Ovary (tissue), 3 donors: ENCODE data around the gene MRPL38.

Experiments used
- EP300 ChIP-seq: sonication (generic); formaldehyde crosslinking; IDR thresholded peaks from one replicate; pipeline ENCODE4 v1.6.1; 2017; ENCODE audit warnings: antibody characterized with exemption
- POLR2A ChIP-seq: fragments of 450-650 bp; IDR thresholded peaks from one replicate; pipeline ENCODE4 v1.6.1; 2017; ENCODE audit warnings: antibody characterized with exemption, mild to moderate bottlenecking, moderate library complexity
- TF ChIP-seq, protein P1 (sequence below), 3 donors: fragments of 450-650 bp in 2 of 3; fragments of 200-600 bp in 1 of 3; IDR thresholded peaks; one replicate each; pipeline versions ENCODE4 v1.5.1 to v1.8.0; 2016 to 2022; ENCODE audit warnings: antibody characterized with exemption in 3 of 3, mild to moderate bottlenecking in 1 of 3
- donor health status: DM: no; HTN: no; CAD: no.

DNA sequence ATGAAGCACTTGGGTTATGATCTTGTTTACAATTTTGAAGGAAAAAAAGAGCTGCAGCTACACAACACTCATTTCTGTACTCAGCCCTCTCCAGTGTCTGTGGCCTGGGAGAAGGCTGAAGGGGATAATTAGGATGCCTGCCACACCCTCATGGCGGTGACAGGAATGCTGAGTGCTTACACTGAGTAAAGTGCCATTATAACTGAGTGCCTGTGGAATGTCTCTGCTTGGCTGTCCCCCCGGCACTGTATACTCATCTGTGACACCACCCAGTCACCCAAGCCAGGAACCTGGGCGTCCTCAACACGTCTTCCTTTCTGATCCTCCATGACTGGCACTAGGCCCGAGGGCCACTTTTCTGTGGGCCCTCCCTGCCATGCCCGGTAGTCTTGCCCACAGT, 3.5 kb upstream of the MRPL38 start:
- TF ChIP-seq, protein P1, sequence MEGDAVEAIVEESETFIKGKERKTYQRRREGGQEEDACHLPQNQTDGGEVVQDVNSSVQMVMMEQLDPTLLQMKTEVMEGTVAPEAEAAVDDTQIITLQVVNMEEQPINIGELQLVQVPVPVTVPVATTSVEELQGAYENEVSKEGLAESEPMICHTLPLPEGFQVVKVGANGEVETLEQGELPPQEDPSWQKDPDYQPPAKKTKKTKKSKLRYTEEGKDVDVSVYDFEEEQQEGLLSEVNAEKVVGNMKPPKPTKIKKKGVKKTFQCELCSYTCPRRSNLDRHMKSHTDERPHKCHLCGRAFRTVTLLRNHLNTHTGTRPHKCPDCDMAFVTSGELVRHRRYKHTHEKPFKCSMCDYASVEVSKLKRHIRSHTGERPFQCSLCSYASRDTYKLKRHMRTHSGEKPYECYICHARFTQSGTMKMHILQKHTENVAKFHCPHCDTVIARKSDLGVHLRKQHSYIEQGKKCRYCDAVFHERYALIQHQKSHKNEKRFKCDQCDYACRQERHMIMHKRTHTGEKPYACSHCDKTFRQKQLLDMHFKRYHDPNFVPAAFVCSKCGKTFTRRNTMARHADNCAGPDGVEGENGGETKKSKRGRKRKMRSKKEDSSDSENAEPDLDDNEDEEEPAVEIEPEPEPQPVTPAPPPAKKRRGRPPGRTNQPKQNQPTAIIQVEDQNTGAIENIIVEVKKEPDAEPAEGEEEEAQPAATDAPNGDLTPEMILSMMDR (IDR thresholded peaks at IDR 0.05) = no peak
- TF ChIP-seq POLR2A (no peak), EP300 (no peak)
